HepG2 (cell line): ENCODE results near the gene ATP9A. TPM values are rescaled to one million over a fixed set of nuclear protein-coding genes. Genes with fewer than 3 reads are reported as not detected.

Experiments
- ARNTL ChIP-seq: sonication (generic); formaldehyde crosslinking; IDR thresholded peaks from 2 replicates; pipeline ENCODE4 v1.4.0; 2020; ENCODE audit warnings: mild to moderate bottlenecking, missing genetic modification reagents
- CCDC6 ChIP-seq: sonication (generic); formaldehyde crosslinking; IDR thresholded peaks from 2 replicates; pipeline ENCODE4 v1.8.1; 2022; ENCODE audit warnings: mild to moderate bottlenecking, missing genetic modification reagents, moderate library complexity
- CSRNP1 ChIP-seq: sonication (generic); formaldehyde crosslinking; IDR thresholded peaks from 2 replicates; pipeline ENCODE4 v1.8.1; 2023; ENCODE audit warnings: mild to moderate bottlenecking, missing genetic modification reagents
- EHMT2 ChIP-seq: fragments of 200-600 bp; sonication (generic); IDR thresholded peaks from 2 replicates; pipeline ENCODE4 v1.7.0; 2017; ENCODE audit warnings: antibody characterized with exemption, low read depth, low read length, borderline replicate concordance
- FOXA1 ChIP-seq, 2 experiments: fragments of 450-650 bp in 1 of 2; sonication (generic) in 1 of 2; formaldehyde crosslinking in 1 of 2; IDR thresholded peaks; 2 replicates each; pipeline versions ENCODE4 v1.4.0 to v1.6.1; 2016 to 2020; ENCODE audit warnings: missing genetic modification reagents in 1 of 2
- HHEX ChIP-seq: IDR thresholded peaks from 2 replicates; pipeline ENCODE4 v1.6.1; 2016; ENCODE audit warnings: control low read depth
- HNRNPH1 ChIP-seq: fragments of 200-400 bp; formaldehyde crosslinking; optimal IDR thresholded peaks from 2 replicates; pipeline ENCODE3; 2017; ENCODE audit warnings: mild to moderate bottlenecking, low read depth, low read length
- JUND ChIP-seq: sonication (generic); formaldehyde crosslinking; IDR thresholded peaks from 2 replicates; pipeline ENCODE4 v1.8.0; 2022; ENCODE audit warnings: mild to moderate bottlenecking, missing genetic modification reagents
- MAFK ChIP-seq, 2 experiments: IDR thresholded peaks in 1 of 2; conservative IDR thresholded peaks in 1 of 2; 2 replicates each; pipeline ENCODE4 v1.6.1; 2011; ENCODE audit warnings: improper control_type of control experiment in 2 of 2, low read length in 2 of 2
- MEIS2 ChIP-seq: sonication (generic); formaldehyde crosslinking; IDR thresholded peaks from 2 replicates; pipeline ENCODE4 v1.9.0; 2021; ENCODE audit warnings: mild to moderate bottlenecking, missing genetic modification reagents
- NFKBIZ ChIP-seq: IDR thresholded peaks from 2 replicates; pipeline ENCODE4 v1.6.1; 2018; ENCODE audit warnings: missing genetic modification reagents, missing compliant biosample characterization
- NFYB ChIP-seq: sonication (generic); formaldehyde crosslinking; IDR thresholded peaks from 2 replicates; pipeline ENCODE4 v1.4.0; 2020; ENCODE audit warnings: missing genetic modification reagents
- RERE ChIP-seq: IDR thresholded peaks from 2 replicates; pipeline ENCODE4 v1.6.1; 2016; ENCODE audit warnings: low read depth, missing genetic modification reagents, missing compliant biosample characterization
- SIN3A ChIP-seq: IDR thresholded peaks from 2 replicates; pipeline ENCODE4 v1.6.1; 2011; ENCODE audit warnings: low read depth, mild to moderate bottlenecking, control low read depth, low read length, borderline replicate concordance
- SMAD9 ChIP-seq: sonication (generic); formaldehyde crosslinking; IDR thresholded peaks from 2 replicates; pipeline ENCODE4 v1.5.1; 2020; ENCODE audit warnings: mild to moderate bottlenecking, missing genetic modification reagents
- TCF7 ChIP-seq: sonication (generic); IDR thresholded peaks from 2 replicates; pipeline ENCODE4 v1.6.1; 2016; ENCODE audit warnings: antibody characterized with exemption, low read depth
- ZKSCAN8 ChIP-seq: IDR thresholded peaks from 2 replicates; pipeline ENCODE4 v1.6.1; 2016; ENCODE audit warnings: borderline replicate concordance, missing genetic modification reagents, missing compliant biosample characterization
- ZNF10 ChIP-seq: sonication (generic); formaldehyde crosslinking; IDR thresholded peaks from 2 replicates; pipeline ENCODE4 v1.4.0; 2020; ENCODE audit warnings: mild to moderate bottlenecking, low read depth, missing genetic modification reagents, borderline replicate concordance
- ZNF607 ChIP-seq: sonication (generic); formaldehyde crosslinking; IDR thresholded peaks from 2 replicates; pipeline ENCODE4 v1.5.1; 2020; ENCODE audit warnings: missing genetic modification reagents, mild to moderate bottlenecking, borderline replicate concordance
- ZNF710 ChIP-seq: sonication (generic); formaldehyde crosslinking; IDR thresholded peaks from 2 replicates; pipeline ENCODE4 v1.5.0; 2020; ENCODE audit warnings: mild to moderate bottlenecking, missing genetic modification reagents, borderline replicate concordance
- polyA plus RNA-seq, 8 experiments: library from polyadenylated mRNA; depleted of rRNA in 3 of 8; stranded (reverse) in 7 of 8; unstranded in 1 of 8; fragments of >200 nt; fragmentation: Illumina TruSeq in 4 of 8; extraction: Trizol in 4 of 8; gene quantifications; 2 replicates each; pipeline versions ENCODE4 v1.2.1 to v1.2.3, GENCODE V29; 2011 to 2016; ENCODE audit warnings: low read depth in 4 of 8, missing spikeins in 1 of 8, mixed read lengths in 1 of 8; ENCODE audit not compliant: insufficient read depth in 1 of 8
- total RNA-seq, 5 experiments: library from RNA; depleted of rRNA; stranded (reverse); fragments of >200 nt; fragmentation: Illumina TruSeq; extraction: Trizol; gene quantifications; 2 replicates each; pipeline ENCODE4 v1.2.3, GENCODE V29; 2016; ENCODE audit warnings: low read depth in 1 of 5

Gene ATP9A
- total and polyA plus RNA-seq, 2 of the 13 experiments (the other 11 are each of a cell fraction or from before 2014, with no cell fraction given) = 11.8 to 18.5 TPM

- TF ChIP-seq HHEX (peak; percentile 38), TCF7 (peak; percentile 57; the same call in 1 of the 2 replicates), EHMT2 (0 out of 2 replicates have a peak, but pooled peaks have one; percentile 61), ARNTL (CRISPR knock-in tag) (peak; percentile 73), ZKSCAN8 (peak; percentile 84; the same call in 1 of the 2 replicates), MAFK (conservative IDR thresholded peaks at IDR 0.05 in 1 of 2, IDR thresholded peaks at IDR 0.05 in 1 of 2; ENCODE audit: low read length in 2 of 2) (peak; percentile 0 to 44; a peak in 2 of 4 replicates), SIN3A (peak; percentile 44; the same call in 1 of the 2 replicates), CSRNP1 (CRISPR knock-in tag) (0 out of 2 replicates have a peak, but pooled peaks have one; percentile 37), FOXA1 (IDR thresholded peaks at IDR 0.05) (0 out of 2 replicates have a peak, but pooled peaks have one; percentile 21), FOXA1 (CRISPR knock-in tag; IDR thresholded peaks at IDR 0.05) (peak; percentile 92), CCDC6 (CRISPR knock-in tag) (no peak), MEIS2 (peak; percentile 83), ZNF10 (CRISPR knock-in tag) (no peak), NFYB (no peak), SMAD9 (CRISPR knock-in tag) (peak; percentile 81; the same call in 1 of the 2 replicates), NFKBIZ (CRISPR knock-in tag) (peak; percentile 79; the same call in 1 of the 2 replicates), JUND (CRISPR knock-in tag) (peak; percentile 99), HNRNPH1 (no peak), RERE (CRISPR knock-in tag) (peak; percentile 67; the same call in 1 of the 2 replicates), ZNF710 (0 out of 2 replicates have a peak, but pooled peaks have one; percentile 54), ZNF607 (CRISPR knock-in tag) (peak; percentile 88; the same call in 1 of the 2 replicates)
Measured at GRCh38 chr20:51750037-51750769, 18.0 kb downstream of the ATP9A start (continued).
